Islet of Langerhans (tissue), 1 donor: Measurements from ENCODE around the gene CLEC4M.

ENCODE experiments used
- FAIRE-seq: peaks from one replicate; lab custom pipeline; 2011; peaks lifted over from hg19 to GRCh38; lab: Jason Lieb, UNC

Gene CLEC4M

DNA sequence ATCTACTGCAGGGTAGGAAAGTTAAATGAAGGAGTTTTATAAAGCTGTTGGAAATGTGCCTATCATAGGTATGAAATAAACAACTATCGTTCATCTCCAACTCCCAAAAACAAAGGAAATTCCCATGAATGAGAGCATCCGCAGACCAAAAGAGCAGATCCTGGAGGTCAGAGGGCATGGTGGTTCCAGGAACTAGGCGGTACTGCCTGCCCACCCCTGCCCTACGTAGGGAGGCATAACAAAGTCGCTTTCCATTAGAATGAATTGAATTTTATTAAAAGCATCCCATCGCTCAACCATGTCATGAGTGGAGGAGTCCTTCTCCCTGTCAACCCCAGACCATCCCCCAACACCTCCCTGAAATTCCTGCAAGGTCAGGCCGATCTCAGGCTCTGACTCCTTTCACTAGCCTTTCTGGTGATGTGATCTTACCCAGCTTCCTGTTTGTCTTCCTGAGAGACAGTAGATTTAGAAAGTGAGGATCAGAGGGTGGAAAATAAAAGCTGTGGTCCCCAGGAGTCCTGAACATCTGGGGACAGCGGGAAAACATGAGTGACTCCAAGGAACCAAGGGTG, at the start of gene CLEC4M:
Gene CLEC4M, plus strand, starts transcription at position 525 of the 575 bp plus-strand sequence. Its CDS starts 24 bp downstream, at position 549.
- FAIRE-seq: no peak

DNA sequence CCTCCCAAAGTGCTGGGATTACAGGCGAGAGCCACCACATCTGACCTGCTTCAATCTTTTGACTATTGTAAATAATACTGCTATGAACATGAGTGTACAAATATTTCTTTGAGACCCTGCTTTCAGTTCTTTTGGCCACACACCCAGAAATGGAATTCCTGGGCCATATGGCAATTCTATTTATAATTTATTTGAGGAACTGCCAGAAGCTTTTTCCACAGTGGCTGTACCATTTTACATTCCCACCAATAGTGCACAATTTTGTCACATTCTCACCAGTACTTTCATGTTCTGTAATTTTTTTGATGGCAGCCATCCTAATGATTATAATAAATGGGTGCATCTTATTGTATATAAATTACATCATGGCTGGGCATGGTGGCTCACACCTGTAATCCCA, 47.4 kb upstream of the CLEC4M start:
- no peak for FAIRE-seq

GRCh38 chr19:7716762-7717161, 46.3 kb upstream of the CLEC4M start:
- FAIRE-seq: no peak

DNA sequence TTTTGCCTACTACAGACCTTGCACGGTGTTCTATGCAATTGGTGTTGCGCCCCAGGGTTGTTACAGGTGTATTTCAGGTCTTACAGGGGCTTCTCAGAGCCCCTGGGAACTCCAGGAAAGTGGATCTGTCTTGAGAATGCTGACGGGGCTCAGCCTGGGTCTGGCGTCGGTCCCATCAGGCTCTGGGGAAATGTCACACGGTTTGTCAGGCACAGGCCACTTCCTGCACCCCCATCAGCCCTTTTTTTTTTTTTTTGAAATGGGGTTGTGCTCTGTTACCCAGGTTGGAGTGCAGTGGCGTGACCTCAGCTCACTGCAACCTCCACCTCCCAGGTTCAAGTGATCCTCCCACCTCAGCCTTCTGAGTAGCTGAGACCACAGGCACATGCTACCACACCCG, 44.4 kb upstream of the CLEC4M start:
- no peak for FAIRE-seq

GRCh38 chr19:7720351-7720750, 42.7 kb upstream of the CLEC4M start:
- FAIRE-seq: no peak

DNA sequence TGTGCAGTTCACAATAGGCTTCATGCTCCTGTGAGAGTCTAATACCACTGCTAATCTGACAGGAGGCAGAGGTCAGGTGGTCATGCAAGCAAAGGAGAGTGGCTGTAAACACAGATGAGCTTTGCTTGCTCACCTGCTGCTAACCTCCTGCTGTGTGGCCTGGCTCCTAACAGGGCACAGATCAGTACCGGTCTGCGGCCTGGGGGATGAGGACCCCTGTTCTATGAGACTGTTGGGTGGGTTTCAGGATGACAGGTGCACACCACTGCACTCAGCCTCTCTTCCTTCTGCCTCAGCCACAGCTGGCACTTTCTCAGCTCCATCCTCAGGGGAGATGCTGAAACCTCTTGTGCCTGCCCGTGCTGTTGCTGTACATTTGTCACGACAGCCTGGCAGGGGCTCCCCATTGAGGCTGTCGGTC, 40.8 kb upstream of the CLEC4M start:
- FAIRE-seq: no peak

GRCh38 chr19:7725791-7726190, 37.3 kb upstream of the CLEC4M start:
- FAIRE-seq: no peak

DNA sequence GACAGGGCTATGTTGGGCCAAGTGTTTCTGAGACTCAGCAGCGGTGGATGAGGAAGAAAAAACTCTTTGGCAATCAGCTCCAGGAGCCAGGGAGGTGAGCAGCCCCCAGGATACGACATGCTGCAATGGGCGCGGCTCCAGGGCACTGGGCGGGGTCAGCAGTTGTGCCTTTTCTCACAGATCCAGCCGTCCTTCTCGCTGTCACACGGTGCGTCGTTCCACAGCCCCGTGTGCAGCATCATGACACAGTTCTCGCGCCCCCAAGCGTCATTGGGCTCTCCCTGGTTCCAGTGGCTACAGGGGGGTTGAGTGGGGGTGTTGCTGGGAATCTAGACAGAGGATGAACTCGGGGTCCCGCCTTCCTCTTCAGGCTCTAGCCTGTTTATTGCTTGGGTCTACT, 33.8 kb upstream of the CLEC4M start:
- FAIRE-seq: no peak

DNA sequence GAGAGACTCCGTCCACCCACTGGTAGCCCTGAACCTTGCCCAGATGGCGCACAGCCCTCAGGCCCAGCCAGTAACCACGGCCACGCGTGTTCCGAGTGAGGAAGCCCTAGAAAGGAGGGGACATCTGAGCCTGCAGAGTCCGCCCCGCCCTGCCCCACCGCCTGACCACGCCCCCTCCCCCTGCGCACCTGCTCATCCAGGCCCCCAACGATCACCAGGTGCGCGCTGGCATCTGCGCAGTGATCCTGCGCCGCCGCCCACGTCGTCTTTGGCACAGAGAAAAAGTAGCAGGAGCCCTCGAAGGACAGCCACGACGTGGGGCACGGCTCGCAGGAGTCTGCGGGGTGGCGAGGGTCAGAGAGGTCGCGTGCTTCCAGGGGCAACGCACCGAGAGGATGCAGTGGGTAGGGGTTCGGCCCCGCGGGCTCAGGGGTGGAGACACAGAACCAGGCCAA, 33.2 kb upstream of the CLEC4M start:
- no peak for FAIRE-seq

- FAIRE-seq: no peak
Measured at GRCh38 chr19:7730286-7731217, 32.5 kb upstream of the CLEC4M start.

- FAIRE-seq: no peak
Measured at GRCh38 chr19:7731218-7731595, 31.8 kb upstream of the CLEC4M start.

DNA sequence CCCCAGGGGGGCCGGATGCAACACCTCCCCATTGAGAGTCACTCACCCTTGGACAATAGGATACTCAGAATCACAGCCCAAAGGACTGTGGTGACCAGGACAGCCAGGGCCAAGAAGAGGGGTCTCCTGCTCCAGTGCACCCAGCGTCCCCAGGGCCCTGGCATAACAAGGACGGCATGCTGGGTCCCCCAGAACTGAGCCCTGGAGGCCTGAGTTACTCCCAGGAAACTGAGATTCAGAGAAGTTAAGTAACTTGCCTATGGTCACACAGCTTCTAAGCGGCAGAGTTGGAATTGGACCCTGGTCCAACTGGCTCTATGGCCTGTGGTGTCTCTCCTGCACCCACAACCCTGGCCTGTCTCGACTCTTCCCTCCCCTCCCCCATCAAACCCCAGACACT, 31.4 kb upstream of the CLEC4M start:
- no peak for FAIRE-seq

DNA sequence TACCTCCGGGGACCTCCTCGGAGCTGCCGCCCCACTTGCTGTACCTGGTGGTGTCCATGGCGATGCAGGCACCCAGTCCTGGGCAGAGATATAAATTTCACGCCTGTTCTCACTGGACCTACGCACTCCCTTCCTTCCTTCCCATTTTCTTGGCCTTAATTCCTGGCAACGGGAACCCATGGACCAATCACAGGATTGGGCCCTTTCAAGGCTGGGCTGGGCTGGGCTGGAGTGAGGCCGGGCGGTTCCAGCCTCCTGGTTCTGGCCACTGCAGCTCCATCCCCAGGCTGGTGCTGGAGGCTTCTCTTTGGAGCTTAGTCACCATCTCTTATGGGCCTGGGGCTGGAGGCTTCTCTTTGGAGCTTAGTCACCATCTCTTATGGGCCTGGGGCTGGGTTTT, 31.0 kb upstream of the CLEC4M start, which contains the start of gene CLEC4G:
Gene CLEC4G, minus strand, starts transcription at position 66 of the 400 bp plus-strand sequence. Its CDS starts 8 bp downstream, at position 58.
- FAIRE-seq: no peak

DNA sequence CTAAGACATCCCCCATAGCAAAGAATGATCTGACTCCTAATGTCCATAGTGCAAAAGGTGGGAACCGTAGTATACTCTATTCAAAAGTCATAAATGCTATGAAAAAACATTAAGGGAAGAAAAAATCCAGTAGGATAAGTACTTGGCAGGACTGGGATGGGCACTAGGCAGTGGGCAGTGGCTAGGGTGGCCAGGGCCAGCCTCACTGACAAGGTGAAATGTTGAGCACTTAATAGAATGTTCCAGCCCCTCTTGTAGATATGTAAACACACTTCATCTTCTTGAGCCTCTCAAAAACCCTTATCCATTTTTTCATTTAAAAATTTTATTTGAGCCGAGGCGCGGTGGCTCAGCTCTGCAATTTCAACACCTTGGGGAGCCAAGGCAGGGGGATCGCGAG, 29.7 kb upstream of the CLEC4M start:
- no peak for FAIRE-seq

GRCh38 chr19:7734220-7735203, 28.5 kb upstream of the CLEC4M start:
- no peak for FAIRE-seq

DNA sequence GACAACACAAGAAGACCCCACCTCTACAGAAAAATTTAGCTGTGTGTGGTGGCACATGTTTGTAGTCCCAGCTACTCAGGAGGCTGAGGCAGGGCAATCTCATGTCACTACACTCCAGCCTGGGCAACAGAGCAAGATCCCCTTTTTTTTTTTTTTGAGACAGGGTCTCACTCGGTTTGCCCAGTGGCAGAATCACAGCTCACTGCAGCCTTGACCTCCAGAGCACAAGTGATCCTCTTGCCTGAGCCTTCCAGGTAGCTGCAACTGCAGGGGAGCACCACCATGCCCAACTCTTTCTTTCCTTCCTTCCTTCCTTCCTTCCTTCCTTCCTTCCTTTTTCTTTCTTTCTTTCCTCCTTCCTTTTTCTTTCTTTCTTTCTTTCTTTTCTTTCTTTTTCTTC, 26.9 kb upstream of the CLEC4M start:
- FAIRE-seq: no peak

DNA sequence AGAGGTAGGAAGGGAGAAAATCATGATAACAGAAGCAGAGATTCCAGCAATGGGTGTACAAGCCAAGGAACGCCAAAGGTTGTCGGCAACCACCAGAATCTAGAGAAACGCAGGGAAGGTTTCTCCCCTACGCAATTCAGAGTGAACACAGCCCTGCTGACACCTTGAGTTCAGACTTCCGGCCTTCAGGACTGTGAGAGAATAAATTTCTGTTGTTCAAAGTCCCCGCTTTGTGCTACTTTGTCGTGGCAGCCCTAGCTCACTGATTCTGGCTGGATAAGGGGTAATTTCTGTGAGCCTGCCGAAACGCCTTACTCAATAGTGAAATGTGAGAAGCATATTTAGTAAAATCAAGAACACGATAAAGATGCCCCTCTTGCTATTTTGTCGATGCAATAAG, 25.8 kb upstream of the CLEC4M start:
- no peak for FAIRE-seq

DNA sequence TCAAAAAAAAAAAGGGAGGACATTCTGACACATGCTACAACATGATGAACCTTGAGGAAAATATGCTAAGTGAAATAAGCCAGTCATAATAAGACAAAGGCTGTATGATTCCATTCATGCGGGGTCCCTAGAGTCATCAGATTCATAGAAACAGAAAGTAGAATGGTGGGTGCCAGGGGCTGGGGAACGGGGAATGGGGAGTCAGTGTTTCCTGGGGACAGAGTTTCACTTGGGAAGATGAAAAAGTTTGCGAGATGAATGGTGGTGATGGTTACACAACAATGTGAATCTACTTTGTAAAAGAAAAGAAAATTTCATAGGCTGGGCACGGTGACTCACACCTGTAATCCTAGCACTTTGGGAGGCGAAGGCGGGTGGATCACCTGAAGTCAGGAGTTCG, 25.0 kb upstream of the CLEC4M start:
- FAIRE-seq: no peak

DNA sequence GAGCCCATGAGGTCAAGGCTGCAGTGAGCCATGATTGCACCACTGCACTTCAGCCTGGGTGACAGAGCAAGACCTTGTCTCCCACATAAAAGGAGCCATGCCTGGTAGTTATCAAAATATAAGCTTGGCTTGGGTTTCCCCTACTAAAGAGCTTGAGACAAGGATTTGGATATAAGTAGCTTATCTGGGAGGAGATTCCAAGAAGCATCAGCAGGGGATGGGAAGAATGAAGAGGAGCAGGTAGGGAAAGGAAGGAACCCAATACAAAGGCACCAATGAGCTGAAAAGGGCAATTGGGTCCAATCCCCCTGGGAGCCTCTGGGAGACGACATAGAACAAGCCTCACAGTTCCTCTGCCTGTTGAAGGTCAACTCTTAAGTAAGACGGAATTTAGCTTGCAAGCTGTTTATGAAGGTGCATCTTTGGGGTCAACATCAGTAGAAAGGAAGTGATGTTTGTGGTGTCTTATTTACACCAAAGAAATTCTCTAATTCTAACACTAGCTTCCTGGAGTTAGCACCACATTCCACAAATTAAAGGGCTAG, 23.8 kb upstream of the CLEC4M start:
- FAIRE-seq: no peak

GRCh38 chr19:7739801-7740681, 23.0 kb upstream of the CLEC4M start:
- FAIRE-seq: no peak

DNA sequence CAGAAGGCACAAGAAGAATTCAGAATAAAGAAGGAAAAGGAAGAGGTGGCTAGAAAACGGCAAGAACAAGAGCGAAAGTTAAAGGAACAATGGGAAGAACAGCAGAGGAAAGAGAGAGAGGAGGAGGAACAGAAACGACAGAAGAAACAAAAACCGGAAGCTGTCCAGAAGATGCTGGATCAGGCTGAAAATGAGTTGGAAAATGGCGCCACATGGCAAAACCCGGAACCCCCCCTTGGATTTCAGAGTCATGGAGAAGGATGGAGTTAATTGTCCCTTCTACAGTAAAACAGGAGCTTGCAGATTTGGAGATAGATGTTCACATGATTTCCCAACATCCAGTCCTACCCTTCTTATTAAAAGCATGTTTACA, 22.4 kb upstream of the CLEC4M start:
- no peak for FAIRE-seq
